SK-MEL-5 (cell line): ENCODE measurements around the gene CORO1C. TPM values are rescaled to one million over a fixed set of nuclear protein-coding genes. Genes with fewer than 3 reads are reported as not detected.
A peak's percentile ranks its signal among the peaks of the same experiment; 100 is the strongest.
"Not testable (repeated sequence)": the region's sequence is repeated elsewhere in the genome, so short reads cannot be mapped to it uniquely, and the experiment has no call there.

Source experiments
- DNase-seq: peaks from one replicate; pipeline ENCODE4 v3.0.0-alpha.2; 2016; ENCODE audit warnings: low read depth, low spot score
- in situ Hi-C: cut with HindIII; loops from 2 replicates; pipeline ENCODE4 v1.10.0; 2016; ENCODE audit warnings: low sequenced_read_pairs, high pct_unique_total_duplicates, low pct_unique_long_range_greater_than_20kb
- polyA plus RNA-seq, 2 experiments: library from polyadenylated mRNA; depleted of rRNA; stranded (reverse); fragments of >200 nt; gene quantifications; 2 replicates each; pipeline ENCODE4 v1.2.3, GENCODE V29; 2015
- total RNA-seq: library from RNA; depleted of rRNA; stranded (reverse); fragments of >200 nt; shearing (Covaris generic); gene quantifications from 2 replicates; pipeline ENCODE4 v1.2.3, GENCODE V29; 2014; rRNA removed

Gene CORO1C
- total RNA-seq = 156 and 175 TPM in 2 replicates
- 180 and 196 TPM in 2 replicates for polyA plus RNA-seq (2015; cell fraction: cytosol; rRNA removed)
- 114 and 118 TPM in 2 replicates for polyA plus RNA-seq (2015; cell fraction: nucleus; rRNA removed)

DNA sequence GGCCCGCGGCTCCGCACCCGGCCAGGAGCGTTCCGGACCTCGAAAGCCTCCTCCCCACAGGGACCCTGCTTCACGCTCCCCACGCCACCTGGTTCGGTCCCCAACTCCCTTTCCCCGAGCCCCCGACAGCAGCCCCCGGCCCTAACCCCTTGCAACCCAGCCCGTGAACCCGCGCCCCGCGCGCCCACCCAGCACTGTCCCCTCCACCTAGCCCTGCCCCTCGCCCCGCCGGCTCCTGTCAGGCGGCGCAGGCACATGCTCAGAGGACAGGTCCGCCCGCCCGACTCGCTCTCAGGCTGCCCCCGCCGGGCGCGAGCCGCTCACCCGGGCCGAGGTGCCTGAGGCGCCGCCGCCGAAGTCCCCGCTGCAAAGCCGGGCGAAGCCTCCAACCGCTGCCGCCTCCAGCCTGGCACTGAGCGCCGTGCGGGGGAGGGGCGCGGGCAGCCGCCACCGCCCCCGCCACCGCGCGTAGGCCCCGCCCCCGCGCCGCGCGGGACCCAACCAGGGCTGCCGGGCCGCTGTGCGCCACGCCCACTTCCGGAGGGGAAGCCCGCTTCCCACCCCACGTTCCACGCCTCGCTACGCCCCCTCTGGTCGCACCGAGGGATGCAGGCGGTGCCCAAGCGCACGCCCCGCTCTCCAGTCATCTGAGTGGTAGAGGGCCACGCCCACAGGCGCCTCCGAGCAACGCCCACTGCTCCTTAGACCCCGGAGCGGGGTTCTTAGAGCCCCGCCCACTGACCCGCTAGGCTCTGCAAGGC is at the start of gene CORO1C:
TSS of gene CORO1C (minus strand) at position 414 of the 761 bp plus-strand sequence. CDS start 30,200 bp downstream, outside the sequence.
- peak; percentile 97 for DNase-seq
- in situ Hi-C loops = no loop called here

DNA sequence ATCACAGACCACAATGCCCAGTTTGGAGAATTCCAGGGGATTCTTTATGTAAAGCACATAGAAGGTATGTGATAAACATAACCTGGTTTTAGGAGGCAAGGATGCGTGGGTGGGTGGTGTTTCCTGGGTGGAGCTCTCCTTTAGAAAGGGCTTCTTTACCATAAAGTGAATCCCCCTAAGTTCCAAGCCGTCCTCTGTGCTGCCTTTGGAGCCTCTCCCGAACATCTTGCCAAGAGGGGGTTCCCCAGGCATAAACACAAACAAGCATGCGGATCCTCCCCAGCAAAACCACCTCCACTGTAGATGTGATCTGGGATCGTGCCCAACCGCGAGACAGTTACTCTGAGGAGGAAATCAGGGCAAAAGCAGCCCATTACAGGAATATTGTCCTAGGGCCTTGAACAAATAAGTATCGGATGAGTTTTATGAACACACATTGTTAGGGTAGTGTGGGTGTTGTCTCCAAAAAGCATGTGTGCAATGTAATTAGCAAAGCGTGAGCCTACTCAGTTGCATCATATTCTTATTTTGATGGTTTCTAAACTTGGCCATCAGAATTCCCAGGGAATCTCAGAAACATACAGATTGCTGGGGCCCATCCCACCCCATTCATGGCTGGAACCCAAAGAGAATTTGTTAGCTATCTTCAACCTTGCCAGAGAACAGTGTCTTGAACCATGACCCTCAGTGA is 48.8 kb upstream of the CORO1C start:
- in situ Hi-C loops = no loop called here
- no peak for DNase-seq

DNA sequence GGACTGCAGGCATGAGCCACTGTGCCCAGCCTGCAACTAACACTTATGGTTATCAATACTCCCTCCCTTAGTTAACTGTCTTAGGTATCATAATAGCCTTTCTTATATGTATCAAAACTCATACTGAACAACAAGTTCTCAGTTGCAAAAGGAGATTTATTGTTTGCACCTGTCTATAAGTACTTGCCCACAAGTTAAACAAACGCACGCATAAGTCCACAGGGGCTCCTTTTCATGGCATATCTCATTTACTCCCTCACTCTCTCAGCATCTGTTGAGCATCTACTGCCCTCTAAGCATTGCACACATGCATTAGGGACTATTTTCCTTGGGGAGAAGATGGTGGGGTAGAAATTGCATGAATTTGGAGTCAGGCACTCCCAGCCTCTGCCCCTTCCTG is 46.7 kb upstream of the CORO1C start:
- in situ Hi-C loops = no loop called here
- DNase-seq = no peak

DNA sequence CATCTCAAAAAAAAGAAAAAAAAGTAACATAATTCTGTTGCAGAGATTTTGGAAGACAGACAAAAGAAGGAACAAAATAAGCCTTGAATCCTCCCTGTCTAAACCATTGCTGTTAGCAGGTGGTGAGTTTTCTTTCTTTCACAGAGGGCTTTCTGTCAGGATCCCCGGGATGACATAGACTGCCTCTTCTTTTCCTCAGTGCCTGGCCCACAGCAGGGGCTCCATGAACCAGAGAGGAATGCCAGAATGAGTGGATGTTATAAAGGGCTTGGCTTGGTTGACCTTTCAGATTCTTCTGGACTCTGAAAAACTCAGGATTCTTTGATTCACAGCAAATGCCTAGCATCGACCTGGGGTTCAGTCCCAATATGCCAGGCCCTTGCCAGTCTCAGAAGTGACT is 45.8 kb upstream of the CORO1C start:
- in situ Hi-C loops = no loop called here

DNA sequence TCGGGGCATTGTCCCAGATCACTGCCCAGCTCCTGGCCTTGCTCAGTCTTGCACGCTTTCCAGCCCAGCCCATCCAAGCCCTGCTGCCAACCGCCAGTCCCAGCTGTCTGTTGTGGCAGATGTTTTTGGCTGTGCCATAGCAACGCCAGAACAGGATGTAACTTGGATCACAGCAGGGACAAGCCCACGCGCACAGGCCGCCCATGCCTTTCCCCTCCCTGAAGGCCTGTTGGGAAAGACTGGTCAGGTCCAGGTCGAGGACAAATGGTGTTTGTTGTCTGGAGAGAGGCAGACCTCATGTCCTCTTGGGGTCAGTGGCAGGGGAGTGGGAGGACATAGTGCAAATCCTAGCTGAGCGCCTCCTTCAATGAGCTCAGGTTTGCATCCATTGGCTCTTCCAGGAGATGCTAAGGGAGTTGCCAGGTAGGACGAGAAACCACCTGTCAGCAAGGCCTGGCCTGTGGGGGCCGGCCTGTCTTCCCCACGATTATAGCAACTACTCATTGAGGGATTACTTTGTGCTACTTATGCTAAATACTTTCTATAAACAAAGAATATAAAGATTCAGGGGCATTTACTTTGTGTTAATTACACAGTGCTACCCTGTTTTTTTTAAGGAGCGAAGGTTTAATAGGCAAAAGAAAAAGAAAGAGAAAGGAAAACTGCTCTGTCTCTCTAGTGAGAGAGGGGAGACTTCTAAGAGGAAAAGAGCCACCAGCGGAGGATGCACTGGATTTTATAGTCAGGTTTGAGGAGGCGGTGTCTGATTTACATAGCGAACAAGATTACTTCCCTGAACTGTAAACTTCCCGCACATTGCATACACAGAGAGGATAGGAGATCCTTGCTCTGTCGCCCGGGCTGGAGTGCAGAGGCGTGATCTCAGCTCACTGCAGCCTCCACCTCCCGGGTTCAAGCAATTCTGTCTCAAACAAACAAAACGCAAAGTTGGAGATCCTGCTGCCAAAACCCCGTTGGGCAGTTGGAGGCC is 42.8 kb upstream of the CORO1C start:
- in situ Hi-C loops = no loop called here
- DNase-seq = peak; percentile 40

More for the DNA sequence above, 45.8 kb upstream of the CORO1C start:
- peak; percentile 49 for DNase-seq

DNA sequence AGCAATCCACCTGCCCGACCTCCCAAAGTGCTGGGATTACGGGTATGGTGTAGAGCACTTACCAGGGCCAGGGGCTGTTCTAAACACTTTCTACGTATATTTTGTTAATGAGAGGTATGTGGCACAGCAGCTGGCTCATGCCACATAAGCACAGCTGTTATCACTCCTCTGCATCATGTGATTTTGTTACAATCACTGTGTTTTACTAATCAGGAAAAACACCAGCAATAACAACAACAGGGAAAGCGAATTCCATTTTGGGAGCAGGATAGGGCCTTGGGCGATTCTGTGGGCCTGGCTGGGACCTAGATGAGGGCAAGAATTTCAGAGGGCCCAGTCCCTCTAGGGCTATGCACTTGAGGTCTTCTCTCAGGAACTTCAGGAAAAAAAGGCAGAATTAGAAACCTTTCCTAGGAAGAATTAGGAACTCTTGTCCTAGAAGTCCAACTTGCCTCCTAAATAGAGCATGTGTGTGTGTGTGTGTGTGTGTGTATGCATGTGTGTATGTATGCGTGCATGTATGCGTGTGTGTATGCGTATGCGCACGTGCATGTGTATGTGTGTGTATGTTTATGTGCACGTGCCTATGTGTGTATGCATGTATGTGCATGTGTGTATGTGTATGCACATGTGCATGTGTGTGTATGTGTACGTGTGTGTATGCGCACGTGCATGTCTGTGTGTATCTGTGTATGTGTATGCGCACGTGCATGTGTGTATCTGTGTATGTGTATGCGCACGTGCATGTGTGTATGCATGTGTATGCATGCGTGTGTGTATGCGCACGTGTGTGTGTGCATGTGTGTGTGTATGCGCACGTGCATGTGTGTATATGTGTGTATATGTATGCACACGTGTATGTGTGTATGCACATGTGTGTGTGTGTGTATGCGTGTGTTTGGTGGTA is 41.8 kb upstream of the CORO1C start:
- DNase-seq = no peak
- in situ Hi-C loops = no loop called here

DNA sequence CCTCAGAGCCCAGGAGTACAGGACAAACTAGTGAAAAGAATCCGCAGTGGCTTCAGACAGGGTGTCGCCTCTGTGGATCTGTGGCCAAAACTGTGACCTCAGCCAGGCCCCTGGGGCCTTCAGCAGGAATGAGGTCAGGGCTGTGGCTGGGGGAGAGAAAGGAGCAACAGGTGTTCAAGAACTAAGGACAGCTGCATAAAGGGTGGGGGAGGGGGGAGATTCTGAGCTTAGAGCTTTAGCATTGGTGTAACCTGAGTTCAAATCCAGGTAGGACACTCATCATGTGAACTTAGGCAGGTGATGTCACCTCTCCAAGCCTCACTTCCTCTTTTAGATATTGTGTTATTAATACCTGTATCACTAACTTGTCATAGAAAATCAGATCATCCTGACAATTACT is 40.9 kb upstream of the CORO1C start:
- in situ Hi-C loops = no loop called here
- DNase-seq = no peak

DNA sequence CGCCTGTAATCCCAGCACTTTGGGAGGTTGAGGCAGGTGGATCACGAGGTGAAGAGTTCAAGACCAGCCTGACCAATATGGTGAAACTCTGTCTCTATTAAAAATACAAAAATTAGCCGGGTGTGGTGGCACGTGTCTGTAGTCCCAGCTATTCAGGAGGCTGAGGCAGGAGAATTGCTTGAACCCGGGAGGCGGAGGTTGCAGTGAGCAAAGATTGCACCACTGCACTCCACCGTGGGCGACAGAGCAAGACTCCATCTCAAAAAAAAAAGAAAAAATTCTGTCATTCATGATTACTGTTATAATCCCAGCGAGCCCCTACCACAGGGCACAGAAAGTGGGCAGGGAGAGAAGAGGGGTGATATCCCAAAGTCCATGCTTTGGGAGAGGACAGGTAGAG is 40.5 kb upstream of the CORO1C start:
- DNase-seq, in situ Hi-C loops: not testable (repeated sequence)

DNA sequence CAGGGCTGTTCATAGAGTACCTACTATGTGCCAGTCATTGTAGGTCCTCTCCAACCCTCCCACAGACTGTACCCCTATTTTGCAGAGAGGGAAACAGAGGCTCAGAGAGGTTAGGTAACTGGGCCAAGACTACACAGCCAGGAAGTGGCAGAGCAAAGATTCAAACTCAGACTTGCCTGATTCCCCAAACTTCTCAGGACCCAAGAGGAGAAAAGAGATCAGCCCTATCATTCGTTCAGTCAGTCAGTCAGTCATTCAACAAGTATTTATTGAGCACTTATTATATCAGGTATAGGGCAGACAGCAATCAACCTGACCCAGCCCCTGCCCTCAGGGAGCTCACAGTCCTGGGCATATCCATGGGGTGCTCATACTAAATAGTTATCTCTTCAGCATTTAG is 39.6 kb upstream of the CORO1C start:
- in situ Hi-C loops = no loop called here
- DNase-seq = no peak

DNA sequence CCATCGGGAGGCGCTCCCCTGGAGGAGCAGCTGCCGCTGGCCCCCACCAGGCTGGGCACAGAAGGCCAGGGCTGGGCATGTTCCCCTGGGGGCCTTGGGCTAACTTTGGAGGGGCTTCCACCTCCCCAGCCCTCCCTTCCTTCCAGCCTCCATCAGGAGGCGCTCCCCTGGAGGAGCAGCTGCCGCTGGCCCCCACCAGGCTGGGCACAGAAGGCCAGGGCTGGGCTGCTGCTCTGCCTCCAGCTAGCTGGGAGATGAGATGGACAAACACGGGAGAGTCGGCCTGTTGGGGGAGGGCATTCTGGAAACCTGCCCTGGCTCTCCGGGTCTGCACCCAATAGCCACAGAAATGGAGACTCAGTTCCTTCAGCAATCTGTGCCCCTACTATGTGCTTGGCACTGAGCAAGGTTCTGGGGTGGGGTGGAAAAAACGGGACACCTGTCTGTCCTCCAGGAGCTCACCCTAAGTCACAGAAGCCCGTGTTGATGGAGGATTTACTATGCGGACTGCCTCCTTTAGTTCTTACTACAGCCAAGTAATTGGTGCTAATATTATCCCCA is 39.0 kb upstream of the CORO1C start:
- no peak for DNase-seq
- in situ Hi-C loops = no loop called here

DNA sequence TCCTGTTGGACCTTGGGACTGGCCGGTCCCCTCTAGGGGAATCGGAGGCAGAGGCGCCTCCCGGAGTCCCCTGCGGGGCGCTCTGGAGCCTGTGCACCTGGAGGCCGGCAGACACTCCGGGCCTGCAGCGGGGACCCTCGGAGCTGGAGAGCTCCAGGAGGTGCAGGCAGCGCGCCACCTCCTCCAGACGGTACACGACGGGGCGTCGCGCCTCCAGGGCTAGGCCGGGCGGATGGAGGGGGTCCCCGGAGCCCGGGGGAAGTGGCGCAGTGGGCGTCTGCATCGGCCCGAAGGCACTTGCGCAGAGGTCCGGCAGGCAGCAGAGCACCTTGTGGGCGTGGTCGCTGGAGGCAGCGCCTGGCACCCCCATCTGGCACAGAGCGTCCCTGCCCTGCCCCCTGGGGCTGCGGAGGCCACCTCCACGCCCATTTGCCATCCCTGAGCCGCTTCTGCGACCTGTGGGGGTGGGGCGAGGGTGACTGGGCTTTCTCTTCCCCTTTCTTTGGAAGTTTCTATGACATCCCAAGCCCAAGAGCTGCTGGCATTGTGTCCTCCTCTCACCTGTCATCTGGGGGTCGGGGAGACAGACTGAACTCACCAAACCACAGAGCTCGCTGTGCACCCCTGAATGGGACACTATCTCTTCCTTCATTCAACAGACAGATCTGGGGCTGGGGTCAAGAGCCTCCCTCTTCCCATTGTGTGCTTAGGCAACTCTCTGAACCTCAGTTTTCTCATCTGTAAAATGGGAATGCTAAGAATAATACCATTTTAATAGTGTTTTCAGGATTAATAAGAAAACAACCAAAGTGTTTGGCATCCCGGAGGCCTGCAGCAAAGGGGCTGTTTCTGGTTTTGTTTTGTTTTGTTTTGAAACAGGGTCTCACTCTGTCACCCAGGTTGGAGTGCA is 37.5 kb upstream of the CORO1C start:
- DNase-seq = no peak
- in situ Hi-C loops = no loop called here

DNA sequence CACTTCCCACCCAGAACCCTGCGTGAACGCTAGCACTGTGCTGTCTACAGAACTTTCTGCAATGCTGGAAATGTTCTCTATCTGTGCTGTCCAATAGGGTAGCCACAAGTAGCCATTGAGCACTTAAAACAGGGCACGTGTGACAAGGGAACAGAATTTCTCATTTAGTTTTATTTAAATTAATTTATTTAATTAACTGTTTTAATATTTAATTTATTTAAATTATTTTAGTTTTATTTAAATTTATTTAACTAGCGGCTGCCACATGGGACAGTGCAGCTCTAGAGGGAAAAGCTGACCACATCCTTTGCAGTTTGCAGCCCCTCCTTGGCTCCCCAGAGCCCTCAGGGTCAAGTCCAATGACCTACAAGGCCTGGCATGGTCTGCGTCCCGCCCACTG is 35.0 kb upstream of the CORO1C start:
- no peak for DNase-seq
- in situ Hi-C loops = no loop called here

DNA sequence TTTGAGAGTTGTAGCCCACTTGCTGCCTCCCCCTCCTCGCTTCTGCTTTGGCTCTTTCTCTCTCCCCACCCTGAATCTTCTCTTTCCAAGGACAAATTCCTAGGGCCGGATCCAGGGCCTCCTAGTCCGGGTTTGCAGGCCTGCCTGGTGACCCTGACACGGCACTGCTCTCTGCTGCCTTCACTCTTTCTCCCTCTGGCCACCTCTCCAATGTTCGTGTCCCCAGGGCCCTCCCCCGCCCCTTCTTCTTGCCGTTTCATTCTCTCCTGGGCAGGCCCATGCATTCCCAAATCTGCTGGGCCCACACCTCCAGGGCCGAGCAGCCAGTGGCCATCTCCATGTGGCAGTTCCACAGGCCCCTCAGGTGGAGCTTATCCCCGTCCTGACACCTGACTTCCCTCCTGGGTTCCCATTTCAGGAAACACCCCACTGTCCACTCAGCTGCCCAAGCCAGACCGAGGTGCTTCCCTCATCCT is 34.0 kb upstream of the CORO1C start:
- in situ Hi-C loops = no loop called here

DNA sequence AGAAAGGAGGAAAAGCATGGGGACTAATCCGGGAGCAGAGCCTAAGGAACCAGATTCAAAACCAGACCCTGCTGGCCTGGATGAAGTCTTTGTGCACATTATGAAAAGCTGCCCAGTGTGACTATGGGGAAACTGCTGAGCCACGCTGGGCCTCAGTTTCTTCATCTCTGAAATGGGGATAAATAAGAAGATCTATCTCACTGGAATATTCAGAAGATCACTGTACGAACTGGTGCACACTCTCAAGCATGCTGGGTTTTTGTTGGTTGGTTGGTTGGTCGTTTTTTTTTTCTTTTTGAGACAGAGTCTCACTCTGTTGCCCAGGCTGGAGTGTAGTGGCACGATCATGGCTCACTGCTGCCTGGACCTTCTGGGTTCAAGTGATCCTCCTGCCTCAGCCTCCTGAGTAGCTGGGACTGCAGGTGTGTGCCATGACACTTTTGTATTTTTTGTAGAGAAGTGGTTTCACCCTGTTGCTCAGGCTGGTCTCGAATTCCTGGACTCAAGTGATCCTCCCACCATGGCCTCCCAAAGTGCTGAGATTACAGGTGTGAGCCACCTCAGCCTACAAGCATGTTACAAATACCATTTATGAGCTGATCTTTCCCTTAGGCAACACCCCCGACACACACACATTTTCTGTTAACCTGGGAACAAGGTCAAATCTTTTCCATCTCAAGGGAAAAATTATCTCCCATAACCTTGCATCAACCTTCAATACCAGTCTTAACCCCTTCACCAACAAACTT is 33.4 kb upstream of the CORO1C start:
- in situ Hi-C loops = no loop called here
- DNase-seq = no peak

More for the DNA sequence above, 34.0 kb upstream of the CORO1C start:
- DNase-seq = no peak

DNA sequence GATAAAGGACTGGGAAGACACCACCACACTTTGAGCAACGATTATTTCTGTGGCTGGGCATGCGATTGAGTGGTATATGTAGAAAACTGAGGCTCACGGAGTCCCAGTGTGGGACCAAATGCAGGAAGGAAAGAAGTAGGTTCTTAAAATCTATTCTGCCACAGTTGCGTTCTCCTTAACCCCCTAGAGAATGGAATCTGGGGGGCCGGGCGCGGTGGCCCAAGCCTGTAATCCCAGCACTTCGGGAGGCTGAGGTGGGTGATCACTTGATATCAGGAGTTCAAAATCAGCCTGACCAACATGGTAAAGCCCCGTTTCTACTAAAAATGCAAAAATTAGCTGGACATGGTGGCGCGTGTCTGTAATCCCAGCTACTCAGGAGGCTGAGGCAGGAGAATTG is 29.9 kb upstream of the CORO1C start:
- in situ Hi-C loops = no loop called here
- no peak for DNase-seq
